Upper lobe of right lung (tissue), 1 donor: Measurements from ENCODE around the gene PPP1R2C. TPM values are rescaled to one million over a fixed set of nuclear protein-coding genes. Genes with fewer than 3 reads are reported as not detected.

Source experiments
- ATAC-seq: fragments of 200-7000 bp; cut with Tn5 transposase; one replicate; pipeline ENCODE4 v1.9.1; 2020; ENCODE audit warnings: mild to moderate bottlenecking, moderate library complexity
- DNase-seq: peaks from one replicate; pipeline ENCODE4 v3.0.0-alpha.2; 2020
- H3K27ac ChIP-seq: fragments of 200-600 bp; one replicate; pipeline ENCODE4 v1.8.0; 2022
- H3K27me3 ChIP-seq: fragments of 200-600 bp; one replicate; pipeline ENCODE4 v1.8.0; 2022; ENCODE audit warnings: mild to moderate bottlenecking
- H3K36me3 ChIP-seq: fragments of 200-600 bp; one replicate; pipeline ENCODE4 v1.8.0; 2022
- H3K4me1 ChIP-seq: fragments of 200-600 bp; one replicate; pipeline ENCODE4 v1.8.0; 2022
- H3K4me3 ChIP-seq: fragments of 200-600 bp; one replicate; pipeline ENCODE4 v1.8.0; 2022; ENCODE audit warnings: mild to moderate bottlenecking
- H3K9me3 ChIP-seq: fragments of 200-600 bp; one replicate; pipeline ENCODE4 v1.8.0; 2022
- intact Hi-C: fragments of 100-400 bp; cut with DNase I; formaldehyde crosslinking; loops from one replicate; pipeline ENCODE4 v1.11.0; 2022
- total RNA-seq: library from RNA; stranded (reverse); fragmentation: NEBNext Ultra II Directional; extraction: Animal tissue kit (Norgen Biotek cat#: 25700); gene quantifications from one replicate; pipeline ENCODE4 v1.2.1, GENCODE V29; 2021
- TF ChIP-seq, protein P1 (sequence below): fragments of 200-600 bp; IDR thresholded peaks from one replicate; pipeline ENCODE4 v1.8.0; 2022; ENCODE audit warnings: antibody characterized with exemption
- donor health status: DM: no; HTN: yes; CAD: no; lungs with severe emphysema.

PPP1R2C gene
- total RNA-seq, 1 donor from 2014 or later, result not detected

GRCh38 chrX:42818151-42818921, 40.4 kb upstream of the PPP1R2C start:
- no peak for DNase-seq
- intact Hi-C loops, result no loop called here
- H3K27me3 ChIP-seq, result no peaks in the 10 kb centered on the region

DNA sequence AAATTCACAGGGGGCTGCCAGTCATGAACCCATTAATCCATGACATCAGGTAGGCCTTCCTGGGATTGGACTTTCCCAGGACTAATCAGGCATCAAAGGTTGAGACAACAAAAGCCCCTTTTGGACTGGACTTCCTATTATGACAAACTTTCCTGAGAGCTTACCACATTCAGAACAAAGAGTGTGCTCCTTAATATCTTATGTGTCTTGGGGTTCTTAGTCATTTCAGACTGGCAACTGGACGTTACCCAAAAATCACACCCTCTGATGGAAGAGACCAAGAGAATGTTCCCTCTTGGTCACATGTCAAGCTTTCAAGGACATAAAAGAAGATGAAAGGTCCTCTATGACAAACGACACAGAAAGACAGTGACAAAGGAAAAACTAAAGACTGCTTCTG, 31.6 kb upstream of the PPP1R2C start:
- intact Hi-C loops, result no loop called here
- DNase-seq, result no peak
- H3K27me3 ChIP-seq, result no peaks in the 10 kb centered on the region
- H3K27ac ChIP-seq, result no peak overlapping the region
- H3K36me3 ChIP-seq, result no peaks in the 10 kb centered on the region
- no peak overlapping the region for H3K4me3 ChIP-seq
- TF ChIP-seq, protein P1, sequence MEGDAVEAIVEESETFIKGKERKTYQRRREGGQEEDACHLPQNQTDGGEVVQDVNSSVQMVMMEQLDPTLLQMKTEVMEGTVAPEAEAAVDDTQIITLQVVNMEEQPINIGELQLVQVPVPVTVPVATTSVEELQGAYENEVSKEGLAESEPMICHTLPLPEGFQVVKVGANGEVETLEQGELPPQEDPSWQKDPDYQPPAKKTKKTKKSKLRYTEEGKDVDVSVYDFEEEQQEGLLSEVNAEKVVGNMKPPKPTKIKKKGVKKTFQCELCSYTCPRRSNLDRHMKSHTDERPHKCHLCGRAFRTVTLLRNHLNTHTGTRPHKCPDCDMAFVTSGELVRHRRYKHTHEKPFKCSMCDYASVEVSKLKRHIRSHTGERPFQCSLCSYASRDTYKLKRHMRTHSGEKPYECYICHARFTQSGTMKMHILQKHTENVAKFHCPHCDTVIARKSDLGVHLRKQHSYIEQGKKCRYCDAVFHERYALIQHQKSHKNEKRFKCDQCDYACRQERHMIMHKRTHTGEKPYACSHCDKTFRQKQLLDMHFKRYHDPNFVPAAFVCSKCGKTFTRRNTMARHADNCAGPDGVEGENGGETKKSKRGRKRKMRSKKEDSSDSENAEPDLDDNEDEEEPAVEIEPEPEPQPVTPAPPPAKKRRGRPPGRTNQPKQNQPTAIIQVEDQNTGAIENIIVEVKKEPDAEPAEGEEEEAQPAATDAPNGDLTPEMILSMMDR, result no peak
- no peaks in the 10 kb centered on the region for H3K9me3 ChIP-seq
- no peaks in the 10 kb centered on the region for H3K4me1 ChIP-seq
- ATAC-seq, result no peak

More at GRCh38 chrX:42818151-42818921, 40.4 kb upstream of the PPP1R2C start:
- Histone ChIP-seq H3K36me3 (no peaks in the 10 kb centered on the region), H3K4me1 (no peaks in the 10 kb centered on the region), H3K4me3 (no peak overlapping the region), H3K9me3 (no peaks in the 10 kb centered on the region), H3K27ac (no peak overlapping the region)
- no peak for ATAC-seq
- TF ChIP-seq, protein P1, result no peak

DNA sequence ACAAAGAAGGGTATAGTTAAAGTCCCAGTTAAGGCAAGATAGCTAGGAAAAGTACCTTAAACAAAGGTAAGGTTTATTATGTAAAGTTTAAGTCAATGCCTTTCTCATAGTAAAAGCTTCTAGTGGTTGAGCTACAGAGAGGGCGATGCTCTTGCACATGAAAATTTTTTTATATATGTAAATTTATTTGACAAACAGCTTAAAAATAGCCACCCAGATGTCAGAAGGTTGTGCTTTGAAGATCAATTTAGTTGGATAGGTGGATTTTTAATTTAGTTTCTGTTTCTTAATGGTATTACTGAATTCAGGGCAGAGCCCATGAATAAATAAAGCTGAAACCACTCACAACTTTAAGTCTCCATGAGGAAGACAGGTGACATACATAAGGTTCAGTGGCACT, 29.4 kb upstream of the PPP1R2C start:
- Histone ChIP-seq H3K27ac (no peak overlapping the region), H3K9me3 (no peaks in the 10 kb centered on the region), H3K4me3 (no peak overlapping the region), H3K4me1 (no peaks in the 10 kb centered on the region), H3K36me3 (no peaks in the 10 kb centered on the region), H3K27me3 (no peaks in the 10 kb centered on the region)
- ATAC-seq (no peak), DNase-seq (no peak)
- intact Hi-C loops, result no loop called here
- TF ChIP-seq, protein P1, result no peak

DNA sequence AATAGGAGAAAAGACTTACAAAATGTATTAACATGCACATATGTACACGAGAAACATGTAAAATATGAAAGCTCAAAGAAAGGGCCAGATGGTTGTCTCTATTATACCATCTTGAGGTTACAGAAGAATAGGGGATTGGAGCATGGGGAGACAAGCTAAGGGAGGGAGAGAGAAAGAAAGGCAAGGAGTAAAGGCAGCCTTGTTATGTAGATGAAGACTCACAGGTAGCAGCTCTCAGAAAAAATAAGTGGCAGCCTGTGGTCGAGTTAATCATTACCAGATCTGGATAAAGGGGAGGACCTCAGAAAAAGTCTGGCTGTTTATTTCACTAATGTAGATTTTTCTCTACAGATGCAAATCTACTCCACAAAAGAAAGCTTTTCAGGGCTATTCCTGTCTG, 26.6 kb upstream of the PPP1R2C start:
- no peak for ATAC-seq
- Histone ChIP-seq H3K27ac (no peak overlapping the region), H3K9me3 (no peaks in the 10 kb centered on the region), H3K4me3 (no peak overlapping the region), H3K36me3 (no peaks in the 10 kb centered on the region), H3K27me3 (no peaks in the 10 kb centered on the region), H3K4me1 (no peaks in the 10 kb centered on the region)
- intact Hi-C loops, result no loop called here
- no peak for DNase-seq
- TF ChIP-seq, protein P1, result no peak

DNA sequence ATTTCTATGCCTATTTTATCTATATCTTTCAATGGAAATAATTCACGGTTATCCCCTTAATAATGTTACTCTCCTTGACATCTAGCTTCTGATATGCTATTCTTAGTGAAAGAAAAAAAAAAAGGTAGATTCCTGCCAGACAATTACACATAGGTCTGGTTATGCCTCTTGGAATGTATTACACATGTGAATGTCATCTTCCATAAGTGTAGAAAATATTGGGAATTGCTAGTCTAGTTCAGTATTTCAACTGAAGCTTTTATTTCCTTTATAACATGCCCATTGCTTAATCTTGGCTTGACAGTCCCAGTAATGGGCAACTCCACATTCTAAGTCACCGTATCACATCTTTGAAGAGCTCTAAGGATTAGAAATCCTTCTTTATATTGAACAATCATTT, 25.4 kb upstream of the PPP1R2C start:
- Histone ChIP-seq H3K9me3 (no peaks in the 10 kb centered on the region), H3K27me3 (no peaks in the 10 kb centered on the region), H3K27ac (no peak overlapping the region), H3K36me3 (no peaks in the 10 kb centered on the region), H3K4me3 (no peak overlapping the region), H3K4me1 (no peaks in the 10 kb centered on the region)
- TF ChIP-seq, protein P1, result no peak
- intact Hi-C loops, result no loop called here
- ATAC-seq, result no peak
- DNase-seq, result no peak
